AG04449 (cell line): ENCODE measurements around the gene FBP2.
"Not testable (repeated sequence)": the region's sequence is repeated elsewhere in the genome, so short reads cannot be mapped to it uniquely, and the experiment has no call there.

ENCODE experiments used
- CTCF ChIA-PET: fragments of 350-600 bp; formaldehyde crosslinking; extraction: SDS; loops from one replicate; lab custom pipeline; 2021; ENCODE audit warnings: antibody characterized with exemption; lab: Yijun Ruan, JAX
- POLR2A ChIA-PET: fragments of 400-600, 350-600 bp; formaldehyde crosslinking; extraction: SDS; loops from one replicate; lab custom pipeline; 2020; ENCODE audit warnings: antibody characterized with exemption, inconsistent platforms; lab: Yijun Ruan, JAX
- DNase-seq: peaks from one replicate; pipeline ENCODE4 v3.0.0-alpha.2; 2010; ENCODE audit warnings: low read depth, low spot score
- H3K4me3 ChIP-seq: 2 replicates; pipeline ENCODE4 v1.5.1; 2011; ENCODE audit warnings: low read depth, mild to moderate bottlenecking, control low read depth, low read length
- CTCF ChIP-seq: IDR thresholded peaks from one replicate; pipeline ENCODE4 v1.5.1; 2011; ENCODE audit warnings: mild to moderate bottlenecking, moderate library complexity, low read length, control low read depth, inconsistent platforms; ENCODE audit not compliant: insufficient read depth; ENCODE audit errors: missing control alignments

The FBP2 gene

GRCh38 chr9:94553029-94553938 lies 40.3 kb downstream of the FBP2 start:
- no peak overlapping the region for H3K4me3 ChIP-seq
- no peak for TF ChIP-seq CTCF
- CTCF ChIA-PET, result interaction anchor here (2.0 kb wide), 1 partner anchor 615 kb away, joined by 6 read pairs; no protein-coding TSS in a partner anchor
- POLR2A ChIA-PET, result no interaction called here
- no peak for DNase-seq

- POLR2A ChIA-PET, result no interaction called here
- CTCF ChIA-PET, result no interaction called here
- no peak for DNase-seq
- no peak for TF ChIP-seq CTCF
- no peak overlapping the region for H3K4me3 ChIP-seq
Measured at GRCh38 chr9:94545940-94546339, 47.7 kb downstream of the FBP2 start.

- POLR2A ChIA-PET, H3K4me3 ChIP-seq, CTCF ChIA-PET, DNase-seq: not testable (repeated sequence)
Measured at GRCh38 chr9:94544335-94544734, 49.3 kb downstream of the FBP2 start.

GRCh38 chr9:94538908-94539307 lies 54.7 kb downstream of the FBP2 start:
- no peak for TF ChIP-seq CTCF
- no peak for DNase-seq
- CTCF ChIA-PET, result no interaction called here
- H3K4me3 ChIP-seq, result no peak overlapping the region
- POLR2A ChIA-PET, result no interaction called here

GRCh38 chr9:94534901-94535300 lies 58.7 kb downstream of the FBP2 start:
- H3K4me3 ChIP-seq, result no peak overlapping the region
- TF ChIP-seq CTCF, result no peak
- no peak for DNase-seq
- CTCF ChIA-PET, result interaction anchor here (0.7 kb wide), 1 partner anchor 809 kb away, joined by 3 read pairs; no protein-coding TSS in a partner anchor
- POLR2A ChIA-PET, result no interaction called here

GRCh38 chr9:94533601-94534000 lies 60.0 kb downstream of the FBP2 start:
- no peak overlapping the region for H3K4me3 ChIP-seq
- CTCF ChIA-PET, result no interaction called here
- no peak for DNase-seq
- no peak for TF ChIP-seq CTCF
- POLR2A ChIA-PET, result no interaction called here
